K562 (cell line): ENCODE results near the gene NANS. TPM values are rescaled to one million over a fixed set of nuclear protein-coding genes. Genes with fewer than 3 reads are reported as not detected.

Experiments used
- BRD9 ChIP-seq: fragments of 450-650 bp; IDR thresholded peaks from 2 replicates; pipeline ENCODE4 v1.6.1; 2018; ENCODE audit warnings: low read depth; ENCODE audit not compliant: partially characterized antibody
- ESRRA ChIP-seq: fragments of 450-650 bp; IDR thresholded peaks from 2 replicates; pipeline ENCODE4 v1.6.1; 2014; ENCODE audit warnings: low read depth, mild to moderate bottlenecking, moderate library complexity, borderline replicate concordance
- HNRNPLL ChIP-seq: fragments of 200-400 bp; formaldehyde crosslinking; IDR thresholded peaks from 2 replicates; pipeline ENCODE4 v1.6.1; 2017; ENCODE audit warnings: low read length, low read depth, mild to moderate bottlenecking; ENCODE audit not compliant: poor library complexity, severe bottlenecking
- MCM2 ChIP-seq: fragments of 450-650 bp; IDR thresholded peaks from 2 replicates; pipeline ENCODE4 v1.6.1; 2017; ENCODE audit warnings: low read depth, mild to moderate bottlenecking
- OTX1 ChIP-seq: fragments of 450-650 bp; formaldehyde crosslinking; IDR thresholded peaks from 2 replicates; pipeline ENCODE4 v1.4.0; 2022; ENCODE audit warnings: mild to moderate bottlenecking
- RBM14 ChIP-seq: fragments of 200-400 bp; formaldehyde crosslinking; IDR thresholded peaks from 2 replicates; pipeline ENCODE4 v1.6.1; 2018; ENCODE audit warnings: low read depth, mild to moderate bottlenecking, low read length, moderate library complexity, borderline replicate concordance; ENCODE audit not compliant: insufficient read depth
- RCOR1 ChIP-seq, 2 experiments: IDR thresholded peaks; 2 replicates each; pipeline ENCODE4 v1.6.1; 2012; ENCODE audit warnings: low read depth in 2 of 2, low read length in 2 of 2, borderline replicate concordance in 1 of 2, improper control_type of control experiment in 1 of 2
- SAFB2 ChIP-seq: fragments of 200-400 bp; formaldehyde crosslinking; IDR thresholded peaks from 2 replicates; pipeline ENCODE4 v1.6.1; 2018; ENCODE audit warnings: borderline replicate concordance, low read length, low read depth, moderate library complexity; ENCODE audit not compliant: severe bottlenecking
- SMAD4 ChIP-seq: fragments of 250-450 bp; sonication (Bioruptor Pico); conservative IDR thresholded peaks from 2 replicates; pipeline ENCODE4 v1.8.0; 2021; ENCODE audit warnings: inconsistent platforms, mild to moderate bottlenecking, moderate library complexity
- SRSF7 ChIP-seq: fragments of 200-400 bp; formaldehyde crosslinking; optimal IDR thresholded peaks from 2 replicates; pipeline ENCODE3; 2017; ENCODE audit warnings: mild to moderate bottlenecking, low read depth, low read length
- ZBTB1 ChIP-seq: sonication (generic); formaldehyde crosslinking; IDR thresholded peaks from 2 replicates; pipeline ENCODE4 v1.8.1; 2023; ENCODE audit warnings: missing genetic modification reagents, low read depth, mild to moderate bottlenecking, borderline replicate concordance
- ZNF644 ChIP-seq: fragments of 200-800 bp; sonication (Bioruptor generic); IDR thresholded peaks from 2 replicates; pipeline ENCODE4 v1.6.1; 2016; ENCODE audit warnings: low read depth, missing genetic modification characterization, missing compliant biosample characterization
- ZNF695 ChIP-seq: fragments of 450-650 bp; formaldehyde crosslinking; IDR thresholded peaks from 2 replicates; pipeline ENCODE4 v1.4.0; 2020; ENCODE audit warnings: mild to moderate bottlenecking, moderate library complexity
- ZNF699 ChIP-seq: fragments of 250-450 bp; sonication (Bioruptor Pico); IDR thresholded peaks from 2 replicates; pipeline ENCODE4 v1.8.0; 2021; ENCODE audit warnings: mild to moderate bottlenecking, moderate library complexity; ENCODE audit not compliant: insufficient replicate concordance
- ZNF830 ChIP-seq: fragments of 250-450 bp; sonication (Bioruptor Pico); IDR thresholded peaks from 2 replicates; pipeline ENCODE4 v1.5.0; 2021; ENCODE audit warnings: mild to moderate bottlenecking
- ZSCAN29 ChIP-seq: fragments of 450-650 bp; IDR thresholded peaks from 2 replicates; pipeline ENCODE4 v1.6.1; 2017
- polyA plus RNA-seq, 8 experiments: library from polyadenylated mRNA; depleted of rRNA in 4 of 8; stranded (reverse) in 5 of 8; unstranded in 3 of 8; fragments of >200 nt; fragmentation: Nextera tagmentation in 2 of 8; fragmentation: Illumina TruSeq in 1 of 8; extraction: Ambion mirVana in 2 of 8; extraction: Trizol in 1 of 8; gene quantifications; 2 replicates each; pipeline versions ENCODE4 v1.2.1 to v1.2.3, GENCODE V29; 2011 to 2014; ENCODE audit warnings: inconsistent platforms in 1 of 8, missing spikeins in 1 of 8
- total RNA-seq, 7 experiments: library from RNA; depleted of rRNA in 6 of 7; stranded (reverse); fragments of >200 nt in 6 of 7; fragmentation: Illumina TruSeq in 2 of 7; extraction: Trizol in 2 of 7; gene quantifications; 2 replicates each; pipeline versions ENCODE4 v1.2.1 to v1.2.3, GENCODE V29; 2011 to 2021; ENCODE audit warnings: low replicate concordance in 1 of 7
- TF ChIP-seq, protein P1 (sequence below): fragments of 450-650 bp; IDR thresholded peaks from 2 replicates; pipeline ENCODE4 v1.6.1; 2016; ENCODE audit warnings: antibody characterized with exemption
- TF ChIP-seq, protein P2 (sequence below): fragments of 250-450 bp; sonication (Bioruptor Pico); IDR thresholded peaks from 2 replicates; pipeline ENCODE4 v1.8.0; 2021; ENCODE audit warnings: borderline replicate concordance, mild to moderate bottlenecking, moderate library complexity; ENCODE audit not compliant: poor library complexity, severe bottlenecking
- TF ChIP-seq, protein P3 (sequence below): sonication (generic); formaldehyde crosslinking; IDR thresholded peaks from 2 replicates; pipeline ENCODE4 v1.4.0; 2020; ENCODE audit warnings: mild to moderate bottlenecking, missing genetic modification reagents
- TF ChIP-seq, protein P4 (sequence below): sonication (generic); formaldehyde crosslinking; IDR thresholded peaks from 2 replicates; pipeline ENCODE4 v1.8.1; 2023; ENCODE audit warnings: mild to moderate bottlenecking, missing genetic modification reagents

NANS gene
- total and polyA plus RNA-seq, 9 of the 15 experiments (the other 6 are each of a cell fraction or from before 2014, with no cell fraction given): 37.1 to 181 (median 137) TPM

DNA sequence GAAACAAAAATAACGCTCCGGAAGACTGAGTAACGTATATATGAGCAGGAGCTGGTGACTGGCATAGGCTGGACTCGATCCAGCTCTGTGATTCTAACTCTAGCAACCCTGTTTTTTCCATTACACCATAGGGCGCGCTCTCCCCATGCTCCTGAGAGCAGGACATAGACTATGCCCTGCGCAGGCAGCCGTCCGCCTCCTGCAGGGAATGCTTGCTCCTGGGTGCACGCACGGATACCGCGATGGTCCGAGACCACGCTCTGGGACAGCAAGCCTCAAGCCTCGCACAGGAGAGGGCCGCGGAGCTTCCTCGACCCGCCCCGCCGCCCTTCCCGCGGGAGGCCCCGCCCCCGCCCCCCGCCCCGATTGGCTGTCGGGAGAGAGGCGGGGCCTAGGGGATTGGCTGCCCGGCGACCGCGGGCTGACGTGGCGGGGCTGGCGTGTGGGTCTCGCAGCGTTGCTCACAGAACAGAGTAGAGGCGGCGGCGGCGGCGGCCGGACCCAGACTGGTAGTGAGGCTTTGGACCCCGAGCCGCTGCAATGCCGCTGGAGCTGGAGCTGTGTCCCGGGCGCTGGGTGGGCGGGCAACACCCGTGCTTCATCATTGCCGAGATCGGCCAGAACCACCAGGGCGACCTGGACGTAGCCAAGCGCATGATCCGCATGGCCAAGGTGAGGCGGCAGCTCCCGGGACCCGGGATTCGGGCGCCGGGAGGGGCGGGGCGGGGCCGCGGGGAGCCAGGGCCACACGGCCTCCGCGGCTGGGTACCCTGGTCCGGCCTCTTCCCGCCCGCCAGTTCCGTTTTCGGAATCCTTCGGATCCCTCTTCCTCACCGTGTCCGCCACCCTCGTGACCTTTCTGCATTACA, at the start of gene NANS (continued):
- TF ChIP-seq, protein P1, sequence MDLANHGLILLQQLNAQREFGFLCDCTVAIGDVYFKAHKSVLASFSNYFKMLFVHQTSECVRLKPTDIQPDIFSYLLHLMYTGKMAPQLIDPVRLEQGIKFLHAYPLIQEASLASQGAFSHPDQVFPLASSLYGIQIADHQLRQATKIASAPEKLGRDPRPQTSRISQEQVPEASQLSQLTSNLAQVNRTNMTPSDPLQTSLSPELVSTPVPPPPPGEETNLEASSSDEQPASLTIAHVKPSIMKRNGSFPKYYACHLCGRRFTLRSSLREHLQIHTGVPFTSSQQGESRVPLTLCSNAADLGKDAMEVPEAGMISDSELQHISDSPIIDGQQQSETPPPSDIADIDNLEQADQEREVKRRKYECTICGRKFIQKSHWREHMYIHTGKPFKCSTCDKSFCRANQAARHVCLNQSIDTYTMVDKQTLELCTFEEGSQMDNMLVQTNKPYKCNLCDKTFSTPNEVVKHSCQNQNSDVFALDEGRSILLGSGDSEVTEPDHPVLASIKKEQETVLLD: no peak
- TF ChIP-seq, protein P2, sequence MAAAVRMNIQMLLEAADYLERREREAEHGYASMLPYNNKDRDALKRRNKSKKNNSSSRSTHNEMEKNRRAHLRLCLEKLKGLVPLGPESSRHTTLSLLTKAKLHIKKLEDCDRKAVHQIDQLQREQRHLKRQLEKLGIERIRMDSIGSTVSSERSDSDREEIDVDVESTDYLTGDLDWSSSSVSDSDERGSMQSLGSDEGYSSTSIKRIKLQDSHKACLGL: peak; percentile 19
- no peak for TF ChIP-seq SRSF7
- TF ChIP-seq ZBTB1: no peak
- TF ChIP-seq, protein P3, sequence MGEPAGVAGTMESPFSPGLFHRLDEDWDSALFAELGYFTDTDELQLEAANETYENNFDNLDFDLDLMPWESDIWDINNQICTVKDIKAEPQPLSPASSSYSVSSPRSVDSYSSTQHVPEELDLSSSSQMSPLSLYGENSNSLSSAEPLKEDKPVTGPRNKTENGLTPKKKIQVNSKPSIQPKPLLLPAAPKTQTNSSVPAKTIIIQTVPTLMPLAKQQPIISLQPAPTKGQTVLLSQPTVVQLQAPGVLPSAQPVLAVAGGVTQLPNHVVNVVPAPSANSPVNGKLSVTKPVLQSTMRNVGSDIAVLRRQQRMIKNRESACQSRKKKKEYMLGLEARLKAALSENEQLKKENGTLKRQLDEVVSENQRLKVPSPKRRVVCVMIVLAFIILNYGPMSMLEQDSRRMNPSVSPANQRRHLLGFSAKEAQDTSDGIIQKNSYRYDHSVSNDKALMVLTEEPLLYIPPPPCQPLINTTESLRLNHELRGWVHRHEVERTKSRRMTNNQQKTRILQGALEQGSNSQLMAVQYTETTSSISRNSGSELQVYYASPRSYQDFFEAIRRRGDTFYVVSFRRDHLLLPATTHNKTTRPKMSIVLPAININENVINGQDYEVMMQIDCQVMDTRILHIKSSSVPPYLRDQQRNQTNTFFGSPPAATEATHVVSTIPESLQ (CRISPR knock-in tag): peak; percentile 48; the same call in 1 of the 2 replicates
- no peak for TF ChIP-seq SAFB2
- TF ChIP-seq RCOR1 (IDR thresholded peaks at IDR 0.05; ENCODE audit: borderline replicate concordance in 1 of 2, low read depth in 2 of 2, low read length in 2 of 2): 0 out of 4 replicates have a peak, but pooled peaks of 1 of the 2 experiments have one; percentile 22
- 0 out of 2 replicates have a peak, but pooled peaks have one; percentile 31 for TF ChIP-seq RBM14
- no peak for TF ChIP-seq ZNF699 (CRISPR knock-in tag)
- TF ChIP-seq MCM2: no peak
- TF ChIP-seq ZNF830 (CRISPR knock-in tag): no peak
- TF ChIP-seq, protein P4, sequence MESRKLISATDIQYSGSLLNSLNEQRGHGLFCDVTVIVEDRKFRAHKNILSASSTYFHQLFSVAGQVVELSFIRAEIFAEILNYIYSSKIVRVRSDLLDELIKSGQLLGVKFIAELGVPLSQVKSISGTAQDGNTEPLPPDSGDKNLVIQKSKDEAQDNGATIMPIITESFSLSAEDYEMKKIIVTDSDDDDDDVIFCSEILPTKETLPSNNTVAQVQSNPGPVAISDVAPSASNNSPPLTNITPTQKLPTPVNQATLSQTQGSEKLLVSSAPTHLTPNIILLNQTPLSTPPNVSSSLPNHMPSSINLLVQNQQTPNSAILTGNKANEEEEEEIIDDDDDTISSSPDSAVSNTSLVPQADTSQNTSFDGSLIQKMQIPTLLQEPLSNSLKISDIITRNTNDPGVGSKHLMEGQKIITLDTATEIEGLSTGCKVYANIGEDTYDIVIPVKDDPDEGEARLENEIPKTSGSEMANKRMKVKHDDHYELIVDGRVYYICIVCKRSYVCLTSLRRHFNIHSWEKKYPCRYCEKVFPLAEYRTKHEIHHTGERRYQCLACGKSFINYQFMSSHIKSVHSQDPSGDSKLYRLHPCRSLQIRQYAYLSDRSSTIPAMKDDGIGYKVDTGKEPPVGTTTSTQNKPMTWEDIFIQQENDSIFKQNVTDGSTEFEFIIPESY (CRISPR knock-in tag): no peak
- peak; percentile 31; the same call in 1 of the 2 replicates for TF ChIP-seq ESRRA
- no peak for TF ChIP-seq ZNF695 (CRISPR knock-in tag)
- TF ChIP-seq SMAD4 (CRISPR knock-in tag): peak; percentile 39; the same call in 1 of the 2 replicates
- TF ChIP-seq ZNF644 (tag): no peak; the same call in 1 of the 2 replicates
- no peak for TF ChIP-seq OTX1 (CRISPR knock-in tag)
- no peak for TF ChIP-seq BRD9
- peak; percentile 42 for TF ChIP-seq HNRNPLL
- no peak for TF ChIP-seq ZSCAN29
